Right lobe of liver (tissue), 6 donors: Measurements from ENCODE around the gene FGF8. TPM values are rescaled to one million over a fixed set of nuclear protein-coding genes. Genes with fewer than 3 reads are reported as not detected.
"Not testable (repeated sequence)": the region's sequence is repeated elsewhere in the genome, so short reads cannot be mapped to it uniquely, and the experiment has no call there.

Source experiments
- ATAC-seq, 4 donors: fragments of 200-7000 bp; cut with Tn5 transposase; one replicate each; pipeline ENCODE4 v1.9.1; 2020; ENCODE audit warnings: mild to moderate bottlenecking in 4 of 4, moderate library complexity in 4 of 4
- DNase-seq, 3 donors: peaks; one replicate each; pipeline ENCODE4 v3.0.0-alpha.2; 2020
- H3K27ac ChIP-seq, 3 donors: fragments of 200-600 bp; one replicate each; pipeline ENCODE4 v1.8.0; 2022
- H3K27me3 ChIP-seq, 2 donors: fragments of 200-600 bp; one replicate each; pipeline ENCODE4 v1.8.0; 2022
- H3K36me3 ChIP-seq, 4 donors: fragments of 200-600 bp; sonication (generic) in 1 of 4; one replicate each; pipeline versions ENCODE4 v1.5.1 to v1.8.0; 2017 to 2022; ENCODE audit warnings: control low read depth in 1 of 4
- H3K4me1 ChIP-seq, 4 donors: fragments of 200-600 bp; sonication (generic) in 1 of 4; one replicate each; pipeline versions ENCODE4 v1.5.1 to v1.8.0; 2017 to 2022; ENCODE audit warnings: control low read depth in 1 of 4
- H3K4me3 ChIP-seq, 3 donors: fragments of 200-600 bp; one replicate each; pipeline ENCODE4 v1.8.0; 2022
- H3K9me3 ChIP-seq, 4 donors: fragments of 200-600 bp; sonication (generic) in 1 of 4; one replicate each; pipeline versions ENCODE4 v1.5.1 to v1.8.0; 2017 to 2022; ENCODE audit warnings: control low read depth in 1 of 4
- POLR2A ChIP-seq: fragments of 450-650 bp; IDR thresholded peaks from one replicate; pipeline ENCODE4 v1.6.1; 2017; ENCODE audit warnings: antibody characterized with exemption, mild to moderate bottlenecking
- WGBS: methylation state at CpG from one replicate; pipeline ENCODE4 v1.1.6; 2018; ENCODE audit warnings: low coverage, low lambda C conversion rate; ENCODE audit not compliant: insufficient coverage; ENCODE audit errors: missing lambda C conversion rate; 5-methylcytosine and 5-hydroxymethylcytosine counted together
- intact Hi-C, 2 donors: fragments of 100-400 bp; cut with DNase I; formaldehyde crosslinking; loops; one replicate each; pipeline versions ENCODE4 v1.11.2 to v1.14.1; 2022
- total RNA-seq, 6 experiments: library from RNA; depleted of rRNA in 2 of 6; stranded (reverse); fragments of >200 nt in 2 of 6; fragmentation: NEBNext Ultra II Directional in 3 of 6; extraction: Animal tissue kit (Norgen Biotek cat#: 25700) in 3 of 6; gene quantifications; one replicate each; pipeline versions ENCODE4 v1.1.0 to v1.2.4, GENCODE V29; 2016 to 2023
- TF ChIP-seq, protein P1 (sequence below), 4 donors: fragments of 200-600 bp in 3 of 4; fragments of 450-650 bp in 1 of 4; IDR thresholded peaks; one replicate each; pipeline versions ENCODE4 v1.5.1 to v1.8.0; 2016 to 2022; ENCODE audit warnings: antibody characterized with exemption in 4 of 4, mild to moderate bottlenecking in 2 of 4
- donor health status: DM: no; HTN: yes; CAD: no.
- donor health status: DM: no; HTN: no; CAD: no.
- donor health status: DM: no; HTN: no; CAD: no.
- donor health status: DM: no; HTN: yes; CAD: no.
- donor health status: DM: no; HTN: yes; CAD: no.

Gene FGF8
- total RNA-seq, 6 experiments from 2014 or later = not detected

DNA sequence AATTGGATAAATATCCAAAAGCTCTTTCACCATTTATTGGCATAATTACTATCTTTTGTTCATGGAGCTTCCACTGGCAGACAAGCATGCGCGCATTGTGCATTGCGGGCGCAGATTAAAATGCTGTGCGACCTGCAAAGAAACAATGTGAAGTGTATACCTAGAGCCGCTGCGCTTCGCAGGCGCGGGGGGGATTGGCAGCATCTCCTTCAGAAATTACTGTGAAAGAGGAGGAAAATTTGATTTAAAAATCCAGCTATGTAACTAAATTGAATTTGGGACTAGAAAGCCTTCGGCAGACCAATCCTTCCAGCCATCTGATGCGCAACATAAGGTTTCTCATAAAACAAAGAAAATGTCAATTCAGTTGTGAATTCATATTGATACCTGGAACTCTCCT is 17.6 kb upstream of the FGF8 start:
- 98% methylated on average over 11 of the region's 12 CpGs for WGBS
- DNase-seq (no peak), ATAC-seq (no peak)
- H3K4me3 ChIP-seq = no peak overlapping the region
- no peaks in the 10 kb centered on the region for H3K27me3 ChIP-seq
- H3K27ac ChIP-seq = no peak overlapping the region
- TF ChIP-seq POLR2A = no peak
- TF ChIP-seq, protein P1, sequence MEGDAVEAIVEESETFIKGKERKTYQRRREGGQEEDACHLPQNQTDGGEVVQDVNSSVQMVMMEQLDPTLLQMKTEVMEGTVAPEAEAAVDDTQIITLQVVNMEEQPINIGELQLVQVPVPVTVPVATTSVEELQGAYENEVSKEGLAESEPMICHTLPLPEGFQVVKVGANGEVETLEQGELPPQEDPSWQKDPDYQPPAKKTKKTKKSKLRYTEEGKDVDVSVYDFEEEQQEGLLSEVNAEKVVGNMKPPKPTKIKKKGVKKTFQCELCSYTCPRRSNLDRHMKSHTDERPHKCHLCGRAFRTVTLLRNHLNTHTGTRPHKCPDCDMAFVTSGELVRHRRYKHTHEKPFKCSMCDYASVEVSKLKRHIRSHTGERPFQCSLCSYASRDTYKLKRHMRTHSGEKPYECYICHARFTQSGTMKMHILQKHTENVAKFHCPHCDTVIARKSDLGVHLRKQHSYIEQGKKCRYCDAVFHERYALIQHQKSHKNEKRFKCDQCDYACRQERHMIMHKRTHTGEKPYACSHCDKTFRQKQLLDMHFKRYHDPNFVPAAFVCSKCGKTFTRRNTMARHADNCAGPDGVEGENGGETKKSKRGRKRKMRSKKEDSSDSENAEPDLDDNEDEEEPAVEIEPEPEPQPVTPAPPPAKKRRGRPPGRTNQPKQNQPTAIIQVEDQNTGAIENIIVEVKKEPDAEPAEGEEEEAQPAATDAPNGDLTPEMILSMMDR (IDR thresholded peaks at IDR 0.05) = no peak
- no peaks in the 10 kb centered on the region for H3K9me3 ChIP-seq
- H3K4me1 ChIP-seq = no peaks in the 10 kb centered on the region
- H3K36me3 ChIP-seq = peaks cover 20 to 100% (median 61%) of the 10 kb centered on the region in 4 donors
- intact Hi-C loops = no loop called here

DNA sequence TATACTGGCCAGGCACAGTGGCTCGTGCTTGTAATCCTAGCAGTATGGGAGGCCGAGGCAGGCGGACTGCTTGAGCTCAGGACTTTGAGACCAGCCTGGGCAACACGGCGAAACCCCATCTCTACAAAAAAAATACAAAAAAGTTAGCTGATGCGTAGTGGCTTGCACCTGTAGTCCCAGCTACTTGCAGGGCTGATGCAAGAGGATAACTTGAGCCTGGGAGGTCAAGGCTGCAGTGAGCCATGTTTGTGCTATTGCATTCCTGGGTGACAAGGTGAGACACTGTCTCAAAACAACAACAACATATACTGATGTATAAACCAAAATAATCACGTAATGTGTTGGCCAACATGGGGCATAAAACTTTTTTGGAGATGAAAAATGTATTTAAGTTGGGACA is 13.8 kb upstream of the FGF8 start:
- DNase-seq = no peak
- H3K27ac ChIP-seq = no peak overlapping the region
- no peak for TF ChIP-seq POLR2A
- no peak for ATAC-seq
- H3K27me3 ChIP-seq = no peaks in the 10 kb centered on the region
- H3K4me3 ChIP-seq = no peak overlapping the region
- no peaks in the 10 kb centered on the region for H3K4me1 ChIP-seq
- H3K9me3 ChIP-seq = no peaks in the 10 kb centered on the region
- WGBS = 90% methylated on average over 7 of the region's 7 CpGs
- intact Hi-C loops = no loop called here
- H3K36me3 ChIP-seq = peaks cover 20 to 93% (median 50%) of the 10 kb centered on the region in 4 donors

- DNase-seq, H3K27ac ChIP-seq, H3K27me3 ChIP-seq, H3K4me1 ChIP-seq, H3K4me3 ChIP-seq, H3K9me3 ChIP-seq, intact Hi-C loops, ATAC-seq: not testable (repeated sequence)
- H3K36me3 ChIP-seq = peaks cover 20 to 88% (median 48%) of the 10 kb centered on the region in 4 donors
- 80% methylated on average over 7 of the region's 9 CpGs for WGBS
Observed at GRCh38 chr10:101789231-101789630, 13.3 kb upstream of the FGF8 start.

DNA sequence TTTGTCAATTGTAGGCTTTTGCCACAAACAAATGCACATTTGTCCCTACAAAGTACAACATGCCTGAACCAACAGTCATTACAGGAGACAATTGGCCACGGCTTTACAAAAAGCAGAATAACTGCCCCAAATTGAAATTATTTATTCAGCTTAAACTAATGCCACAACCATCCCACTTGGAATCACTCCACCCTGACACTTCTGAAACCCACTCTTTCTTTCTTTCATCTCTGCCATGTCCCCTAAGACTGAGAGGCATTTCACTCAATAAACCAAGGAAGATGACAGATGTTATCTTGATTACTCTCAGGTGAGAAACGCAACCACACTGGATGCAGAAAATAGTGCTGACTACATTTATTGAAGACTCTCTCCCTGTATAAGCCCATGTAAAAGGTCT is 9.9 kb upstream of the FGF8 start:
- intact Hi-C loops = no loop called here
- Histone ChIP-seq H3K27ac (no peak overlapping the region), H3K27me3 (no peaks in the 10 kb centered on the region), H3K4me3 (no peak overlapping the region), H3K9me3 (no peaks in the 10 kb centered on the region), H3K36me3 (peaks cover 8 to 54% (median 25%) of the 10 kb centered on the region in 4 donors), H3K4me1 (peaks cover 0 to 8% (median 0%) of the 10 kb centered on the region in 4 donors)
- no peak for TF ChIP-seq POLR2A
- TF ChIP-seq, protein P1 (IDR thresholded peaks at IDR 0.05) = no peak
- WGBS = 88% methylated on average over 2 of the region's 2 CpGs
- DNase-seq (no peak), ATAC-seq (no peak)

DNA sequence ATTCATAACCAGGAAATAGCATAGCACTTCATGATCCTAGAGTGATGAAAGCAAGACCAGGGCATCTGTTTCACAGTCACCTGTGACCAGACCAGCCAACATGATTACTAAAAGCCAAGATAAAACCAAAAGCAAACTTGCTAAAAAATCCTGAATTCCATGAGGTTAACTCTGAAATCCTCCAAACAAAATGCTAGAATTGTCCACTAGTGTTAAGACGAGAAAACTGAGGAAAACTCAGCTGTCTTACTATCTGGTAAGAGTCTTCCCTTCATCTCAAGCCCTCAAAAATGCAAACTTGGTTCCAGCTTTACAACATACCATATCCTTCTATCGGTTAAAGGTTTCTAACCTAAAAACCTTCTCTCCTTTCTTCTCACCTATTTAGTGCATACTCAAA is 8.6 kb upstream of the FGF8 start:
- intact Hi-C loops = no loop called here
- Histone ChIP-seq H3K36me3 (peaks cover 2 to 42% (median 21%) of the 10 kb centered on the region in 4 donors), H3K9me3 (no peaks in the 10 kb centered on the region), H3K4me3 (no peak overlapping the region), H3K27me3 (no peaks in the 10 kb centered on the region), H3K27ac (no peak overlapping the region), H3K4me1 (peaks cover 0 to 16% (median 3%) of the 10 kb centered on the region in 4 donors)
- ATAC-seq = no peak
- no peak for TF ChIP-seq POLR2A
- TF ChIP-seq, protein P1 (IDR thresholded peaks at IDR 0.05) = no peak
- WGBS = 67% methylated on average over 2 of the region's 2 CpGs
- no peak for DNase-seq

GRCh38 chr10:101783736-101784118 is 7.8 kb upstream of the FGF8 start:
- intact Hi-C loops = no loop called here
- TF ChIP-seq POLR2A = no peak
- TF ChIP-seq, protein P1 (IDR thresholded peaks at IDR 0.05) = no peak
- Histone ChIP-seq H3K9me3 (no peaks in the 10 kb centered on the region), H3K4me1 (peaks cover 0 to 25% (median 8%) of the 10 kb centered on the region in 4 donors), H3K36me3 (peaks cover 0 to 33% (median 15%) of the 10 kb centered on the region in 4 donors), H3K27me3 (no peaks in the 10 kb centered on the region), H3K4me3 (peak overlapping the region; percentile 55 to 64 (median 64)), H3K27ac (no peak overlapping the region)
- no peak for DNase-seq
- WGBS = 33% methylated on average over 4 of the region's 10 CpGs
- no peak for ATAC-seq
